HTR-8/SVneo (cell line): ENCODE results near the gene G6PC3.

Experiments
- DNase-seq: peaks from one replicate; pipeline ENCODE4 v3.0.0; 2011; ENCODE audit warnings: low spot score, mixed read lengths; ENCODE audit not compliant: insufficient read length
- FAIRE-seq: peaks from 2 replicates; lab custom pipeline; 2011; peaks lifted over from hg19 to GRCh38; lab: Jason Lieb, UNC

G6PC3 gene

DNA sequence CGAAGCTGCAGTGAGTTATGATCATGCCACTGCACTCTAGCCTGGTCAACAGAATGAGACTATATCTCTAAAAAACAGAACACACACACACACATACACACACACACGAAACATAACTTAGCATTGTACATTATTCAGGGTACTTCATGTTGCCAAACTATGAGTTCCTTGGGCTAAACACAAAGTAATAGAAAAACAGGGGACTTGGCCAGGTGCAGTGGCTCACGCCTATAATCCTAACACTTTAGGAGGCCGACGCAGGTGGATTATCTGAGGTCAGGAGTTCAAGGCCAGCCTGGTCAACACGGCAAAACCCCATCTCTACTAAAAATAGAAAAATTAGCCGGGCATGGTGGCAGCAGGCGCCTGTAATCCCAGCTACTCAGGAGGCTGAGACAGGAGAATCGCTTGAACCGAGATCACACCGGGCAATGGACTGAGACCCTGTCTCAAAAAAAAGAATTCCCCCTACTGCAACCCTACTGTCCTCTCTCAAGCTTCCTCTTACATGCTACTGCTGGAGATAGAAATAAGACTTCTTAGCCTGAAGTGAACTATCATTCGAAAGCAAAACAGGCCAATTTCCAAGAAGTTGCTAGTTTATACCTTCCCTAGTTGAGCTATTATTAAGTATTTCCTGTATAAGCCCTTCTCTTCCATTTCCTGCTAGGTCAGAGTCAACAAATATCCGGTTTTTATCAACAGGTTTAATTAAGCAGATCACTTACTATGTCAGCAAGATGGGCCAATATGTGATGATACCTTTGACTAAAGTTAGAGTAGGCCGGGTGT, 11.2 kb upstream of the G6PC3 start:
- no peak for FAIRE-seq

DNA sequence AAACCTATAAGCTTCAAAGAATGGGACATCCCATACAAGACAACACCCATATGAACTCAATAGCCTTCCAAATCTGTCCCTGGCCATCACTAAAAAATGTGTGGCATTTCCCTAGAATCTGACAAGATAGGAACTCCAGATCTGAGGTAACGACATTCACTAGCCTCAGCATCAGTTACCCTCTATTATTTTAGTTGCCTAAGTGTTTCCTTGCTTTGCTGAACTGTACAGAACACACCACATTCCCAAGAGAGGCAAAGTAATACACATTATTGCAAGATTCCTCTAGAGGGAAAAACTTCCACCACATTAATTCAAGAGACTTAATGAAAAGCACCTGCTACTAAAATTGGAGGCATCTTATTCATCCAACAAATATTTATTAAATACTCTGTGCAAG, 9.1 kb upstream of the G6PC3 start:
- DNase-seq (no peak), FAIRE-seq (no peak)

More for the DNA sequence above, 11.2 kb upstream of the G6PC3 start:
- DNase-seq = no peak

DNA sequence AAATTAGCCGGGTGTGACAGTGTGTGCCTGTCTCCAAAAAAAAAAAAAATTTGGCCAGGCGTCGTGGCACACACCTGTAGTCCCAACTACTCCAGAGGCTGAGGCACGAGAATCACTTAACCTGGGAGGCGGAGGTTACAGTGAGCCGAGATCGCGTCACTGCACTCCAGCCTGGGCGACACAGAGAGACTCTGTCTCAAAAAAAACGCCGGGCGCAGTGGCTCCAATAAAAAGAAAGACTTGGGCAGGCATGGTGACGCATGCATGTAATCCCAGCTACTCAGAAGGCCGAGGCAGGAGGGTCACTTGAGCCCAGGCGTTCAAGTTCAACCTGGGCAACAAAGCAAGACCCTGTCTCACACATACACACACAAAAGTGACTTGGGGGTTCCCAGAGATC, 7.7 kb upstream of the G6PC3 start:
- FAIRE-seq (no peak), DNase-seq (no peak)

DNA sequence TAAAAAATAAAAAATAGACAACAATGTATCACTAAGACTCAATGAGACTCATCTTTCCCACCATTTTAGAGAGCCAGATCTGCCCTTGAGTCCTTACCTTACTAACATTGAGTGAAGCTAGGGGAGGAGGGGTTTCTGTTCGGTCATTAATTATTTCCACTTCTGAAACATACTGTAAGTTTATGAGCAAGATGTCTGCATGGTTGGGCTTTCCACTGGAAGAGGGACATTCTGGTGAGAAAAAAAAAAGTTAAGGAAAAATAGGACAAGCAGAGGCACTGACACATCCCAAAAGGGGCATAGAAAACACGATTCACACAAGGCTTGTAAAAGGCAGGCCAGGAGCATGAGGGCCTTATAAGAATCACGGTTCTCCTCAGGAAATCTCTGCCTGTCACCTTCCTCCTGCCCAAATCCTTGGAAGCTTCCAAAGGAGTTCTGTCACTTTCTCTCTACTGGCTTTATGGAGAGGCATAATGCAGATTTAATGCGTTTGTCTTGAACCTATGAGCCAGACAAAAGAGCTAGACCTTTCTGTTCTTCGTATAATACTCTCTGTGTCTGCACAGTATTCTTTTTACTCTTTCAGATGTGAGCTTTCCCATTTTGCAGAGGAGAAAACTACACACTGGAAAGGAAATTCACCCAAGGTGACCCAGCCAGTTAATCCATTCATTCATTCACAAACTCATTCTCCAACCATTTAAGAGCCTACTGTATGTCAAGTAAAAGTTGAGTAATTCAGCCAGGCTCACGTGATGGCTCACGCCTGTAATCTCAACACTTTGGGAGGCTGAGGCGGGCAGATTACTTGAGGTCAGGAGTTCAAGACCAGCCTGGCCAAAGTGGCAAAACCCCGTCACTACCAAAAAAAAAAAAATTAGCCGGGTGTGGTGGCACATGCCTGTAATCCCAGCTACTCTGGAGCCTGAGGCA, 6.6 kb upstream of the G6PC3 start:
- FAIRE-seq = no peak
- DNase-seq = no peak

DNA sequence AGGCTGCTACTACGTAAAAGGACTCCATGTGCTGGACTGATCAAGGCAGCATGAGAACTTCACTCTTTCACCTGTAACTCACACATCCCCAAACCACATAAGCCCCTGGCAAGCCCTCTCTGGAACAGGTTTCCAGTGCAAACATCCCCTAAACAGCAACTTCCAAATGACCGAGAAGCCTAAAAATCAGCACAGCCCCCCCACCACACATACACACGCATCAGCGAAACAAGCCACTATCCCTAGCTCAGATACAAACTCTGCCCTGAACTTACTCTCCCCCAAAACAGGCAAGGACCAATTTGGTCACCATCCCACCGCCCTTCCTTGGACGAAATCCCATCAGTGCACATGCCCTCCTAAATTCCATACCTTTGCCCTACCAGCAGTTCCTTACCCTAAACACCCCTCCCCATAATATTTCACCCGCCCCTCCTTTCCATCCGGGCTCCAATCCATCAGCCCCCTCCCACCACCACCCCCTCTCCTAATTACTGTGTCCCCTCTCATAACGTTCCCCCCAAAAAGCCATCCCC, 4.8 kb upstream of the G6PC3 start:
- no peak for FAIRE-seq

DNA sequence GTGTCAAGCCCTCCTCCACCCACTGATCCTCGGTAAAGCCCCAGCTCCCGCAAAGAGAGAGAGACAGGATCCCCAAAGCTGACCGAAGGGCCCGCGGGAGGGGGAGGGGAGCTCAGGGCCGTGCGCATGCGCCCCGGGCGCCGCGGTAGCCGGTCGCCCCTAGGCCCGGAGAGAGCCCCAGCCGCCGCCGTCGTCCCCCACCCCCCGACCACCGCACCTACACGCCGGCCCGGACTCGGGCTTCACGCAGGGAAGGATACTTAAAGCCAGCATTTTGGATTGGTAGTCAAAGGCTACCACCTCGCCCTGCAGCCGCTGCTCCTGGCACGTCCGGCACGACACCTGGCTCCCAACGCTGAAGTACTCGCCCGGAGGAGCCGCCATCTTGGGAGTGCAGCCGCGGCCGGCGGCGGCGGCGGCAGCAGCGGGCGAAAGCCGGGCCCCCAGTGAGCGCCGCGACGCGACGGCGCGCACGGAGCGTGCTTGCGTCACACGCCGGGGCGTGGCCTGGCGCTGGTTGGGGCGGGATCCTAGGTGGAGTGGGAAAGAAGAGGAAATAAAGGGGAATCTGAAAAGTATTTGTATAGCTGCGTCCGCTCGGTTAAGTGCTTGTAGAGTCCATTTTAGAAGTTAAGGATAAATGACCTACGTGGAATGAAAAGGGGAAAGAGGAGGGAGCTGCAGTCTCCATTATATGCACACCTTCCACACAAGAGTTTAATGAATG, 4.2 kb upstream of the G6PC3 start, which contains the start of gene LSM12:
TSS of gene LSM12 (minus strand) at position 468 of the 727 bp plus-strand sequence. CDS start at position 384, 84 bp downstream.
- peak; percentile 93 for DNase-seq
- FAIRE-seq = peak; percentile 94

More for the DNA sequence above, 4.8 kb upstream of the G6PC3 start:
- DNase-seq = no peak

DNA sequence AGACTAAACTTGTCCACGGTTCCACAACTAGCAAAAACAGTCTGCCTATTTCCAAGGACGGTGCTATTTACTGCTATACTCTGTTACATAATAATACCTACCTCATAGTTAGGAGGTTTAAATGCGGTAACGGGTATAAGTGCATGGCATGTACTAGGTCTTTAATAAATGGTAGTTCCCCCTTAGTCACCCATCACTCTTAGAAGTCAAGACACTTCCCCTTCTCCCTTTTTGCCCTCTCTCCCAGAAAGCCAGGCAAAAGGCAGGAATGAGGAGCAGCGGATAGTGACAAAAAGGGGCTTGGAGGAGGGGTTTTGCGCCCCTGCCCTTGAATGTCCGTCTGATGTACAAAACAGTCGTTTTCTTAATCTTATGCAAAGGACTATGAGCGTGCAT, 3.0 kb upstream of the G6PC3 start:
- FAIRE-seq = no peak
- no peak for DNase-seq

DNA sequence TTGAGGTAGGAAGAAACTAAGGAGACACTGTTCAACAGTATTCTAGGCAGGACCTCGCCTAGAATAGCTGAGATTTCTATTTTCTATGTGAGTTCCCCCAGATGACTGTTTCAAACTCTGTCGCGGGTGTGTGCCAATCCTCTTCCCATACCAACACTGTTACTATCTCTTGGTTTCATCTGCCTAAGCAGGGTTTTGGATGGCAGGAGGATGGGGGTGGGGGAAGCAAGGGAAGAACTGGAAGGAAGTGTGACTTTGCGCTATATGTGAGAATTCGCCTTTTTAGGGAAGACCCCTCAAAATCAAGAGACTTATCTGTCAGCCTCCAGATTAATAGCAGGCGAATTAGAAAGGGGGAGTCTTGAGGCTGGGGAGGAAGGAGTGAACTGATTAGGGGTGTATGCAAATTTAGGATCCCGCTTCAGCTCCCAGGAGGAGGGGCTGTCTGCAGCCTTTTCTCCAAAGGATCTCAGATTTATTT, 521 bp upstream of the G6PC3 start:
- DNase-seq (no peak), FAIRE-seq (no peak)

DNA sequence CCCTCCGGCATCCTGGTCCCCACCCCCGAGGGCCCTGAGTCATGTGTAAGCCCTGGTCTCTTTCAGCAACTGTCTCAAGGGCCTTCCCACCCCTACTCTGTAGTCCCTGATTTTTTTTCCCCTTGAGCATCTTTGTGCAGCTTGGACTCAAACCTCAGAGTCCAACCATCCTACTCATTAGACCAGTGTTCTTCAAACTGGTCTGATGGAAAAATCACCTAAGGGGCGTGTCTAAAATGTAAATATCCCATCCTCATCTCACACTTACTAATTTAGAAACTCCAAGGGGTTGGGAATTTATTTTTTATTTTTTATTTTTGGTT, 624 bp downstream of the G6PC3 start:
- DNase-seq (no peak), FAIRE-seq (no peak)

DNA sequence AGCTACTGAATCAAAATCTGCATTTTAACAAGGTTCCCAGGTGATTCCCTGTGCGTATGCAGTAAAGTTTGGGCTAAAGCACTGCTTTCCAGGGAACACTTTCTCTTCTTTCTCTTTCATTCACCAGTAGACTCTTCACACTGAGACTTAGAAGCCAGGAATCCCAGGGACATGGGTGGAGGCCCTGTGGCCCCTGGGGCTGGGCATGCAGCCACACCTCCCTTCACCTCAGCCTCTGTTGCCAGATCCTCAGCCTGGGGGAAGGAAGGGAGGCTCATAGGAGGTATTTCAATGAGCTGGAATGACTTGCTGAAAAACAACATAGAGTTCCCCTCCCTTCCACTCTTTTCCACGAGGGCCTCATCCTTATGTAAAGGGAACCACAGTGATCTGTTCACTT, 1.2 kb downstream of the G6PC3 start:
- DNase-seq = no peak
- peak; percentile 44 for FAIRE-seq

DNA sequence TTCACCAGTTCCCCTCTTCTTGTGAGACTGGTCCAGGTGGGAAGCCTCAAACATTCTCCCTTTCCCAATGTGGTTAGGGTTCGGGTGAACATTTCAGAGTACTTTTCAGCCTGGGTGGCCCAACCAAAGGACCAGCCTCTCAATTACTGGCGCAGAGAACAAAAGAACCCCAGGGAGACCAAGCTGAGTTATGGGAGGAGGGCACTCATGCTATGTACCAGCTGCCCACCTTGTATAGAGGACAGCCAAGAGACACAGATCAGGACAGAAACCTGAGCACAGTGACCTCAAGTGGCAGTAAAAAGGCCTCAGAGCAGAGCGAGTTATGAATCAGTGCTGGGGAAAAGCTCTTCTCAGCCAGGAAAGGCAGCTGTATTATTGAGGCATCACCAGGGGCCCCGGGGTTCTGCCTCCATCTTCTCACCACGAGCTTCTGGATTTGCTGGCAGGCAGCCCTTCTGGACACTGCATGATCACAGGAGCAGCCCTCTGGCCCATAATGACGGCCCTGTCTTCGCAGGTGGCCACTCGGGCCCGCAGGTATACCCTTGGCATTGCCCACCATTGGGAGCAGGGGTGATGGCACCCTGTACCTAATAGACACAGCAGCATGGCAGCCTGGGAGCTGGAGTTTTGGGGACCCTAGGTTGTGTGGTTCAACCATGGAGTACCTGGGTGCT, 3.8 kb downstream of the G6PC3 start:
- FAIRE-seq (peak; percentile 40), DNase-seq (no peak)

DNA sequence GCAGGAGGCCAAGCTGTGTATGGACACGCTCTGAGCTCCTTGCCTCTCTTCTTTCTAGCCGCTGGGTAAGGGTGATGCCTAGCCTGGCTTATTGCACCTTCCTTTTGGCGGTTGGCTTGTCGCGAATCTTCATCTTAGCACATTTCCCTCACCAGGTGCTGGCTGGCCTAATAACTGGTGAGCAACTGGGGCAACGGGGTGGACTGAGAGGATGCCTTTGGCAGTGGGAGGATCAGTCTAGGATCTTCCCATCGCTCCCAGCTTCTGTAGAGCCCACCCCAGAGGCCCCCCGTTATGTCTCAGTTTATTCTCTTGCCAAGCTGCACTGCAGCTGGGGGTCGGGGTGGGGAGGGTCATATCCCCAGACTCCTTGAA, 4.4 kb downstream of the G6PC3 start:
- DNase-seq (no peak), FAIRE-seq (no peak)

DNA sequence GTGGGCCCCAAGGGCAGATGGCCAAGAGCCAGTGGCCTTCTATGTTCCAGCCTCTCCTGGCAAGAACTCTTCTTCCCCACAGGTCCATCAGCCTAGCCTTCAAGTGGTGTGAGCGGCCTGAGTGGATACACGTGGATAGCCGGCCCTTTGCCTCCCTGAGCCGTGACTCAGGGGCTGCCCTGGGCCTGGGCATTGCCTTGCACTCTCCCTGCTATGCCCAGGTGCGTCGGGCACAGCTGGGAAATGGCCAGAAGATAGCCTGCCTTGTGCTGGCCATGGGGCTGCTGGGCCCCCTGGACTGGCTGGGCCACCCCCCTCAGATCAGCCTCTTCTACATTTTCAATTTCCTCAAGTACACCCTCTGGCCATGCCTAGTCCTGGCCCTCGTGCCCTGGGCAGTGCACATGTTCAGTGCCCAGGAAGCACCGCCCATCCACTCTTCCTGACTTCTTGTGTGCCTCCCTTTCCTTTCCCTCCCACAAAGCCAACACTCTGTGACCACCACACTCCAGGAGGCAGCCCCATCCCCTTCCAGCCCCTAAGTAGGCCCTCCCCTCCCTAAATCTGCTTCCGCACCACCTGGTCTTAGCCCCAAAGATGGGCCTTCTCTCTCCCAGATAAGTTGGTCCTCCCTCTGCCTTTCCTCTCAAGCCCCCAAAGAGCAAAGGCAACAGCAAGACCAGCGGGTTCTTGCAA, 5.2 kb downstream of the G6PC3 start:
- FAIRE-seq = no peak
- DNase-seq = no peak

DNA sequence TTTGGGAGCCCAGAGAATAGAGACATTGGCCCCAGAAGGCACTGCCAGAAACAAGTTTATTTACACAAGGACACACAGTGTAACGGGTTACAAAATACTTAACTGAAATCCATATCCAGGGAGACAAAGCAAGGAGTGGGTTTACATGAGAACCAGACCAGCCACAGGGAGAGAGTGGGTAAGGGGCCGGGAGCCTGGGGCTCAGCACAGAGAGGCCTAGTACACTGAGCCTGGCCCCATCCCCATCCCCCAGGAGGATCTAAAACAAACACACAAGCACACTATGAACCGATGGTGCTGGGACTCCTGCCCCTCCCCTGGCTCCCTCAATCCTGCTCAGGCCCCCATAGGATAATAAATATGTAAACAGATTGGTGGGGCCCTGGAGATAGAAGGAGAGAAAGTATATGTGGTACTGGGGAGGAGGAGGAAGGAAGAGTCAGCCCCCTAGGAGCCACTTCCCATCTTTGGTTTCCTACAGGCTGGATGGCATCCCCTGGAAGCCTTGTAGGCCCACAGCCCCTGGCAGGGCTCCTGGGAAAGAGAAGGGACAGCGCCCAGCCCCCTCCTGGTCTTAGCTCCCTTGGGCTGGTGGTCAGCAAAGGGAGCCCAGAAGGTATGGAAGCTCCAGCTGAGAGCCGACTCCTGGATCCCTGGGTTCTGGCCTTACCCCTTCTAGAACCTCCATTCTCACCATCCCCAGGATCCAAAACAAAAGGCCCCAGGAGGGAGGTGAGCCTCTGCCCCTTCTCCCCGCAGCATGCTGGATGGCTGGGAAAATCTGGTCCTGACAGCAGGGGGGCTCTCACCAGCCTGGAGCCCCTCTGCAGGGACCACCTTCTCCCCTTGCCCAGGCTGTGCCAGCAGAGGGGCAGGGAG, 6.4 kb downstream of the G6PC3 start:
- no peak for DNase-seq
- FAIRE-seq = no peak

DNA sequence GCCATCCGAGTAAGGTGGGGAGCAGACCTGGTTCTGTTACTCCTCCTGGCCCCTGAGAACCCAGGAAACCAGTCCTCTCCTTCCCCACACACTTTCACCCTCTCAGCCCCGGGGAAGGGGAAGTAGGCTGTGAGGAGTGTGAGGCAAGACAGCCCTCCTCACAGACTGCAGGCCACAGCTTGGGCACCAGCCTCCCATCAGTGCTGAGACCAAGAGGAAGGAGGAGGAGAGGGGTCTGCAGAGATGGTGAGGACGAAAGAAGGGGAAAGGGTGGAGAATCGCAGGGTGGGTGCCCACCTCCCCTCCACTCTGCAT, 7.0 kb downstream of the G6PC3 start:
- DNase-seq (no peak), FAIRE-seq (no peak)

DNA sequence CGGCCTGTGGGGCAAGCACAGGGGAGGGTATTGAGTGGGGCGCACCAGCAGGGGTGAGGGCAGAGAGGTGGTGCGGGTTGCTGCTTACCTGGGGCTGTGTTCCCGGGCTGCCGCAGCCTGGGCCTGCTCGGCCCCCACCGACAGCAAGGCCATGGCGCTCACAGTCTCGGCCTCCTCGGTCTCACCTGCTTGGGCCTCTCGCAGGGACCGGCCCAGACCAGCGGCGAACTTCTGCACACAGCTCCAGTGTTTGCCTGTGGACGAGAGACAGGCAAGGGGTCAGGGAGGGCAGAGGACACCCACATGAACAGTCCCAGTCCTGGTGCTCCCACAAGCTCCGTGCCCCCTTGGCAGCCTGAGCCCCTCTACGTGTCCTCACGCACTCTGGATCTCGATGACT, 7.9 kb downstream of the G6PC3 start:
- no peak for DNase-seq
- no peak for FAIRE-seq

DNA sequence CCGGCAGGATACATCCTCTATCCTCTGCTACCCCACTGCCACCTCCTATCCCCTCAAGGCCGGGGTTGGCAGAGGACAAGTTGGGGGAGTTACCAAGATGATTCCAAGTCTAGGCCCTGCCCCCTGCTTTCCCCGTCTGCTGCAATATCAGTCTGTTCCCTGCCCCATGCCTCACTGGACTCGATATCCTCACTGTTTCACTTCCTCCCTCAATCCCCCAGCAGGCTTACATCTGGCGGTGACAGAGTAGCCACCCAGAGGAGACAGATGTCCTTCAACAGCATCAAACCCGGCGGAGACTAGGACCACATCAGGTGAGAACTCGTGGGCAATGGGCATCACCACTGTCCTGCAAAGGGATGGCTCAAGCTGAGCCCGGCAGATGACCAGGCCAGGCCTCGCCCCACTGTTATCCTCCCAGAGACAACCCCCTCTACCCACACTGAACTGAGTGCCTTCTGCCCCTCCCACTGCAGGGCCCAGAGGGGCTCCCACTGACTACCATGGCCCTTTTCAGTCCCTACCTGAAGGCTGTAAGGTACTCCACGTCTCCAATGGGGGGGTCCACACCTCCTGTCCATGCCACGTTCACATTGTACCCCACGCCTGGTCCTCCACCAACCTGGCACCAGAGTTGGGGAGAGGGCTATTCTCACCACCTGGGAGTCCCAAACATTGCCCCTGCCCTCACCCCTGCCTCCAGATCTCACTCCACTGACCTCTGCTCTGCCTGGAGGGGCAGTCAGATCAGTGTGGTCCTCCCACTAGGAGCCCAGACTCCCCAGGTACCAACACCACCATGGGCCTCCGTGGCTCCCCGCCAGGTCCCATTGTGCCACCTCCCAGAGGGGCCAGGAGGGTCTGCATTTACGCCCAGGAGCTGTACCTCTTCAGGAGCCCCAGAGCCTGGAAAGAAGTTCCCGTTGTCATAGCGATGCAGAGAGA, 9.6 kb downstream of the G6PC3 start:
- FAIRE-seq = peak; percentile 44

More for the DNA sequence above, 9.6 kb downstream of the G6PC3 start:
- no peak for DNase-seq
